K562 (cell line): ENCODE measurements around the gene LZTS3. TPM values are rescaled to one million over a fixed set of nuclear protein-coding genes. Genes with fewer than 3 reads are reported as not detected.

Source experiments
- ETV1 ChIP-seq: fragments of 450-650 bp; conservative IDR thresholded peaks from 2 replicates; pipeline ENCODE4 v1.6.1; 2016; ENCODE audit warnings: missing genetic modification characterization, control low read depth, low read depth, missing compliant biosample characterization
- NBN ChIP-seq: fragments of 450-650 bp; IDR thresholded peaks from 2 replicates; pipeline ENCODE4 v1.6.1; 2016; ENCODE audit warnings: low read depth, mild to moderate bottlenecking
- RBM14 ChIP-seq: fragments of 200-400 bp; formaldehyde crosslinking; IDR thresholded peaks from 2 replicates; pipeline ENCODE4 v1.6.1; 2018; ENCODE audit warnings: low read depth, mild to moderate bottlenecking, low read length, moderate library complexity, borderline replicate concordance; ENCODE audit not compliant: insufficient read depth
- TBL1XR1 ChIP-seq, 2 experiments: IDR thresholded peaks; 2 replicates each; pipeline ENCODE4 v1.6.1; 2012; ENCODE audit warnings: improper control_type of control experiment in 2 of 2, low read length in 2 of 2, mild to moderate bottlenecking in 1 of 2
- TCF7 ChIP-seq: sonication (generic); IDR thresholded peaks from 2 replicates; pipeline ENCODE4 v1.6.1; 2016; ENCODE audit warnings: antibody characterized with exemption, borderline replicate concordance
- TOE1 ChIP-seq, 2 experiments: fragments of 450-650 bp in 1 of 2; sonication (generic) in 1 of 2; formaldehyde crosslinking in 1 of 2; IDR thresholded peaks; 2 replicates each; pipeline versions ENCODE4 v1.7.1 to v1.8.0; 2016 to 2022; ENCODE audit warnings: borderline replicate concordance in 2 of 2, mild to moderate bottlenecking in 2 of 2, antibody characterized with exemption in 1 of 2, inconsistent platforms in 1 of 2, low read depth in 1 of 2, missing genetic modification reagents in 1 of 2, moderate library complexity in 1 of 2
- polyA plus RNA-seq, 8 experiments: library from polyadenylated mRNA; depleted of rRNA in 4 of 8; stranded (reverse) in 5 of 8; unstranded in 3 of 8; fragments of >200 nt; fragmentation: Nextera tagmentation in 2 of 8; fragmentation: Illumina TruSeq in 1 of 8; extraction: Ambion mirVana in 2 of 8; extraction: Trizol in 1 of 8; gene quantifications; 2 replicates each; pipeline versions ENCODE4 v1.2.1 to v1.2.3, GENCODE V29; 2011 to 2014; ENCODE audit warnings: inconsistent platforms in 1 of 8, missing spikeins in 1 of 8
- total RNA-seq, 7 experiments: library from RNA; depleted of rRNA in 6 of 7; stranded (reverse); fragments of >200 nt in 6 of 7; fragmentation: Illumina TruSeq in 2 of 7; extraction: Trizol in 2 of 7; gene quantifications; 2 replicates each; pipeline versions ENCODE4 v1.2.1 to v1.2.3, GENCODE V29; 2011 to 2021; ENCODE audit warnings: low replicate concordance in 1 of 7
- TF ChIP-seq, protein P1 (sequence below): IDR thresholded peaks from 3 replicates; pipeline ENCODE4 v1.6.1; 2011; ENCODE audit warnings: borderline replicate concordance, mild to moderate bottlenecking, moderate library complexity; ENCODE audit not compliant: insufficient read length; ENCODE audit errors: extremely low read depth
- TF ChIP-seq, protein P2 (sequence below): fragments of 450-650 bp; IDR thresholded peaks from 2 replicates; pipeline ENCODE4 v1.6.1; 2017; ENCODE audit warnings: antibody characterized with exemption
- TF ChIP-seq, protein P3 (sequence below), 2 experiments: fragments of 450-650 bp in 1 of 2; sonication (generic) in 1 of 2; formaldehyde crosslinking in 1 of 2; IDR thresholded peaks; 2 replicates each; pipeline versions ENCODE4 v1.7.1 to v1.9.0; 2016 to 2022; ENCODE audit warnings: inconsistent platforms in 1 of 2, mild to moderate bottlenecking in 1 of 2, missing genetic modification reagents in 1 of 2

The LZTS3 gene
- total and polyA plus RNA-seq, 9 of the 15 experiments (the other 6 are each of a cell fraction or from before 2014, with no cell fraction given) = 0.07 to 2.9 (median 2.0) TPM

DNA sequence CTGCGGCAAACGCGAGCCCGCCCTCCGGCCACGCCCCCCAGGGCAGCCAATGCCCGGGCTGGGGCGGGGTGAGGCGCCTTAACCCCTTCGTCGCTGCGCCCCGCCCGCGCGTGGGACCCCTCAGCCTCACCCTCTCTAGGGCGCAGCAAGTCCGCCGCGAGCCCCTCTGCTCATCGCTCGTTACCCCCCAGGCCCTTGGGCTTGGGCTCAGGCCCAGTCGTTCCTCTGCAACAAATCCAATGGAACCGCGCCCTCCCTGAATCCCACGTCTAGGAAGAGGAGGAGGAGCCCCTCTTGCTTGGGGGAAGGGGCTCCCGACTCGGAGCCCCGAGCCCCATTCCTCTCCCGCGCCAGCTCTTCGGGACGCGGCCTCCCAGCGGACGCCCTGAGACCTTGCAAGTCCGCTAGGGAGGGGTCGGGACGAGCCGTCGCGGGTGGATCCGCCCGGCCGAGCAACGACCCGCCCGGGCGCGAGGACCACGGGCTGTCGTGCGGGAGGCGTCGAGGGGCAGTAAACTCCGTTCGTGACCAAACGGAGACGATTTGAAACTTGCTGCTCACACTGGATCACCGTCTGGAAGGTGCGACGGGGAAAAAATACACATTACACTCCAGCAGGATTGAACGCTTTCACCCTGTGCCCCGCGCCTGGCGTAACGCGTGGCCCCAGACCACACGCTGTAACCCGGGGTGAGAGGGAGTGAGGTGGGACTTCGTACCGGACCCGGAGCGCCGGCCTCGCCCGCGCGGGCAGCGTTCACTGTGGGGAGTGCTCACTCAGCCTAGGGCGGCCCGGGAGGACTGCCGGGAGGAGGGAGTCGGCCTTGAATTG is 477 bp upstream of the LZTS3 start (continued):
- TF ChIP-seq TOE1 (IDR thresholded peaks at IDR 0.05; ENCODE audit: borderline replicate concordance) (peak; percentile 69; the same call in 1 of the 2 replicates), TOE1 (CRISPR knock-in tag; IDR thresholded peaks at IDR 0.05; ENCODE audit: borderline replicate concordance, low read depth) (0 out of 2 replicates have a peak, but pooled peaks have one; percentile 0), NBN (no peak), RBM14 (no peak), TCF7 (no peak), TBL1XR1 (IDR thresholded peaks at IDR 0.05; ENCODE audit: low read length in 2 of 2) (no peak), ETV1 (tag) (no peak)
- TF ChIP-seq, protein P1, sequence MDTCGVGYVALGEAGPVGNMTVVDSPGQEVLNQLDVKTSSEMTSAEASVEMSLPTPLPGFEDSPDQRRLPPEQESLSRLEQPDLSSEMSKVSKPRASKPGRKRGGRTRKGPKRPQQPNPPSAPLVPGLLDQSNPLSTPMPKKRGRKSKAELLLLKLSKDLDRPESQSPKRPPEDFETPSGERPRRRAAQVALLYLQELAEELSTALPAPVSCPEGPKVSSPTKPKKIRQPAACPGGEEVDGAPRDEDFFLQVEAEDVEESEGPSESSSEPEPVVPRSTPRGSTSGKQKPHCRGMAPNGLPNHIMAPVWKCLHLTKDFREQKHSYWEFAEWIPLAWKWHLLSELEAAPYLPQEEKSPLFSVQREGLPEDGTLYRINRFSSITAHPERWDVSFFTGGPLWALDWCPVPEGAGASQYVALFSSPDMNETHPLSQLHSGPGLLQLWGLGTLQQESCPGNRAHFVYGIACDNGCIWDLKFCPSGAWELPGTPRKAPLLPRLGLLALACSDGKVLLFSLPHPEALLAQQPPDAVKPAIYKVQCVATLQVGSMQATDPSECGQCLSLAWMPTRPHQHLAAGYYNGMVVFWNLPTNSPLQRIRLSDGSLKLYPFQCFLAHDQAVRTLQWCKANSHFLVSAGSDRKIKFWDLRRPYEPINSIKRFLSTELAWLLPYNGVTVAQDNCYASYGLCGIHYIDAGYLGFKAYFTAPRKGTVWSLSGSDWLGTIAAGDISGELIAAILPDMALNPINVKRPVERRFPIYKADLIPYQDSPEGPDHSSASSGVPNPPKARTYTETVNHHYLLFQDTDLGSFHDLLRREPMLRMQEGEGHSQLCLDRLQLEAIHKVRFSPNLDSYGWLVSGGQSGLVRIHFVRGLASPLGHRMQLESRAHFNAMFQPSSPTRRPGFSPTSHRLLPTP = peak; percentile 20
- TF ChIP-seq, protein P2, sequence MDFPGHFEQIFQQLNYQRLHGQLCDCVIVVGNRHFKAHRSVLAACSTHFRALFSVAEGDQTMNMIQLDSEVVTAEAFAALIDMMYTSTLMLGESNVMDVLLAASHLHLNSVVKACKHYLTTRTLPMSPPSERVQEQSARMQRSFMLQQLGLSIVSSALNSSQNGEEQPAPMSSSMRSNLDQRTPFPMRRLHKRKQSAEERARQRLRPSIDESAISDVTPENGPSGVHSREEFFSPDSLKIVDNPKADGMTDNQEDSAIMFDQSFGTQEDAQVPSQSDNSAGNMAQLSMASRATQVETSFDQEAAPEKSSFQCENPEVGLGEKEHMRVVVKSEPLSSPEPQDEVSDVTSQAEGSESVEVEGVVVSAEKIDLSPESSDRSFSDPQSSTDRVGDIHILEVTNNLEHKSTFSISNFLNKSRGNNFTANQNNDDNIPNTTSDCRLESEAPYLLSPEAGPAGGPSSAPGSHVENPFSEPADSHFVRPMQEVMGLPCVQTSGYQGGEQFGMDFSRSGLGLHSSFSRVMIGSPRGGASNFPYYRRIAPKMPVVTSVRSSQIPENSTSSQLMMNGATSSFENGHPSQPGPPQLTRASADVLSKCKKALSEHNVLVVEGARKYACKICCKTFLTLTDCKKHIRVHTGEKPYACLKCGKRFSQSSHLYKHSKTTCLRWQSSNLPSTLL = no peak
- TF ChIP-seq, protein P3, sequence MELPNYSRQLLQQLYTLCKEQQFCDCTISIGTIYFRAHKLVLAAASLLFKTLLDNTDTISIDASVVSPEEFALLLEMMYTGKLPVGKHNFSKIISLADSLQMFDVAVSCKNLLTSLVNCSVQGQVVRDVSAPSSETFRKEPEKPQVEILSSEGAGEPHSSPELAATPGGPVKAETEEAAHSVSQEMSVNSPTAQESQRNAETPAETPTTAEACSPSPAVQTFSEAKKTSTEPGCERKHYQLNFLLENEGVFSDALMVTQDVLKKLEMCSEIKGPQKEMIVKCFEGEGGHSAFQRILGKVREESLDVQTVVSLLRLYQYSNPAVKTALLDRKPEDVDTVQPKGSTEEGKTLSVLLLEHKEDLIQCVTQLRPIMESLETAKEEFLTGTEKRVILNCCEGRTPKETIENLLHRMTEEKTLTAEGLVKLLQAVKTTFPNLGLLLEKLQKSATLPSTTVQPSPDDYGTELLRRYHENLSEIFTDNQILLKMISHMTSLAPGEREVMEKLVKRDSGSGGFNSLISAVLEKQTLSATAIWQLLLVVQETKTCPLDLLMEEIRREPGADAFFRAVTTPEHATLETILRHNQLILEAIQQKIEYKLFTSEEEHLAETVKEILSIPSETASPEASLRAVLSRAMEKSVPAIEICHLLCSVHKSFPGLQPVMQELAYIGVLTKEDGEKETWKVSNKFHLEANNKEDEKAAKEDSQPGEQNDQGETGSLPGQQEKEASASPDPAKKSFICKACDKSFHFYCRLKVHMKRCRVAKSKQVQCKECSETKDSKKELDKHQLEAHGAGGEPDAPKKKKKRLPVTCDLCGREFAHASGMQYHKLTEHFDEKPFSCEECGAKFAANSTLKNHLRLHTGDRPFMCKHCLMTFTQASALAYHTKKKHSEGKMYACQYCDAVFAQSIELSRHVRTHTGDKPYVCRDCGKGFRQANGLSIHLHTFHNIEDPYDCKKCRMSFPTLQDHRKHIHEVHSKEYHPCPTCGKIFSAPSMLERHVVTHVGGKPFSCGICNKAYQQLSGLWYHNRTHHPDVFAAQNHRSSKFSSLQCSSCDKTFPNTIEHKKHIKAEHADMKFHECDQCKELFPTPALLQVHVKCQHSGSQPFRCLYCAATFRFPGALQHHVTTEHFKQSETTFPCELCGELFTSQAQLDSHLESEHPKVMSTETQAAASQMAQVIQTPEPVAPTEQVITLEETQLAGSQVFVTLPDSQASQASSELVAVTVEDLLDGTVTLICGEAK (IDR thresholded peaks at IDR 0.05) = no peak
- TF ChIP-seq, protein P3 (CRISPR knock-in tag; IDR thresholded peaks at IDR 0.05) = no peak
